ENCODE data around the gene PRKAR2A. TPM values are rescaled to one million over a fixed set of nuclear protein-coding genes. Genes with fewer than 3 reads are reported as not detected.

The PRKAR2A gene
- 24.6 and 35.8 TPM in 2 replicates for total RNA-seq

GRCh38 chr3:48847504-48848423 lies at the start of gene PRKAR2A:
PRKAR2A (minus strand) TSS chr3:48847874; CDS start chr3:48847596, 278 bp downstream.

GRCh38 chr3:48716982-48717746 lies 130.5 kb downstream of the PRKAR2A start, which contains the start of gene IP6K2:
IP6K2 (minus strand) TSS chr3:48717221; CDS start chr3:48695291, 21,930 bp downstream.

Other genes with a start within 250 kb of the PRKAR2A start
- 525 and 769 TPM in 2 replicates for gene UQCRC1, start 238.2 kb downstream of the PRKAR2A start, total RNA-seq
- gene TMEM89, start 226.1 kb downstream of the PRKAR2A start, total RNA-seq, result not detected in 2 replicates
- gene SLC26A6, start 212.4 kb downstream of the PRKAR2A start, total RNA-seq, result 37.5 and 38.6 TPM in 2 replicates
- 1.4 and 3.4 TPM in 2 replicates for gene CELSR3, start 185.0 kb downstream of the PRKAR2A start, total RNA-seq
- gene NCKIPSD, start 162.0 kb downstream of the PRKAR2A start, total RNA-seq, result 7.9 and 11.8 TPM in 2 replicates
- 39.8 and 39.9 TPM in 2 replicates for gene IP6K2, start 130.7 kb downstream of the PRKAR2A start, total RNA-seq
- 5.5 and 8.9 TPM in 2 replicates for gene SLC25A20, start 51.0 kb upstream of the PRKAR2A start, total RNA-seq
- gene ARIH2, start 71.0 kb upstream of the PRKAR2A start, total RNA-seq, result 85.5 and 87.5 TPM in 2 replicates
- 15.4 and 20.7 TPM in 2 replicates for gene P4HTM, start 142.4 kb upstream of the PRKAR2A start, total RNA-seq
- gene WDR6, start 159.5 kb upstream of the PRKAR2A start, total RNA-seq, result 46.3 and 54.7 TPM in 2 replicates
- 52.9 and 62.2 TPM in 2 replicates for gene DALRD3, start 170.7 kb upstream of the PRKAR2A start, total RNA-seq
- gene NDUFAF3, start 174.2 kb upstream of the PRKAR2A start, total RNA-seq, result 49.4 and 59.8 TPM in 2 replicates
- 361 and 466 TPM in 2 replicates for gene IMPDH2, start 181.5 kb upstream of the PRKAR2A start, total RNA-seq
- gene QRICH1, start 246.2 kb upstream of the PRKAR2A start, total RNA-seq, result 55.6 and 88.7 TPM in 2 replicates

Measured in tracheal epithelial cell (primary cell).